GM10266 (cell line): Measurements from ENCODE around the gene GPX6.

ENCODE experiments used
- DNase-seq: peaks from one replicate; pipeline ENCODE4 v3.0.0; 2012; ENCODE audit errors: extremely low spot score
- TF ChIP-seq, protein P1 (sequence below): IDR thresholded peaks from 2 replicates; pipeline ENCODE4 v1.5.1; 2012; ENCODE audit warnings: mild to moderate bottlenecking, low read depth; ENCODE audit not compliant: control insufficient read depth, insufficient read depth; ENCODE audit errors: missing control alignments

GPX6 gene, protein sequence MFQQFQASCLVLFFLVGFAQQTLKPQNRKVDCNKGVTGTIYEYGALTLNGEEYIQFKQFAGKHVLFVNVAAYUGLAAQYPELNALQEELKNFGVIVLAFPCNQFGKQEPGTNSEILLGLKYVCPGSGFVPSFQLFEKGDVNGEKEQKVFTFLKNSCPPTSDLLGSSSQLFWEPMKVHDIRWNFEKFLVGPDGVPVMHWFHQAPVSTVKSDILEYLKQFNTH

DNA sequence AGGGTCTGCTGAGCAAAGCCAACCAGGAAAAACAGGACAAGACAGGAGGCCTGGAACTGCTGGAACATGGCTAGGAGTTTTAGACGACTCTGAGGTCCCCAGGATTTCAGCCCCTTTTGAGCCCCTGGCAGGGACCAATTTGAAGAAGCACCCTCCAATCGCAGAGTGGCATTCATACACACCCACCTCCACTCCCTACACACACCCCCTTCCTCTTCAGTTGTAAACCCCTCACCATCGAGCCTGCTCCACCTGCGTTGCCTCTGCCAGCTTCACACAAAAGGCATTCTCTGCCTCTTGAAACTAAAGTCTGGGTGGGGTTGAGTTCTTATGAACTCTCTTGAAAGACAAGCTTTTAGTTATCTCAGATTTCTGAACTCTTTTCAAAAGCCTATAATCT, at the start of gene GPX6:
GPX6 (minus strand) TSS at position 118 of the 400 bp plus-strand sequence; CDS start at position 68, 50 bp downstream.
- TF ChIP-seq, protein P1, sequence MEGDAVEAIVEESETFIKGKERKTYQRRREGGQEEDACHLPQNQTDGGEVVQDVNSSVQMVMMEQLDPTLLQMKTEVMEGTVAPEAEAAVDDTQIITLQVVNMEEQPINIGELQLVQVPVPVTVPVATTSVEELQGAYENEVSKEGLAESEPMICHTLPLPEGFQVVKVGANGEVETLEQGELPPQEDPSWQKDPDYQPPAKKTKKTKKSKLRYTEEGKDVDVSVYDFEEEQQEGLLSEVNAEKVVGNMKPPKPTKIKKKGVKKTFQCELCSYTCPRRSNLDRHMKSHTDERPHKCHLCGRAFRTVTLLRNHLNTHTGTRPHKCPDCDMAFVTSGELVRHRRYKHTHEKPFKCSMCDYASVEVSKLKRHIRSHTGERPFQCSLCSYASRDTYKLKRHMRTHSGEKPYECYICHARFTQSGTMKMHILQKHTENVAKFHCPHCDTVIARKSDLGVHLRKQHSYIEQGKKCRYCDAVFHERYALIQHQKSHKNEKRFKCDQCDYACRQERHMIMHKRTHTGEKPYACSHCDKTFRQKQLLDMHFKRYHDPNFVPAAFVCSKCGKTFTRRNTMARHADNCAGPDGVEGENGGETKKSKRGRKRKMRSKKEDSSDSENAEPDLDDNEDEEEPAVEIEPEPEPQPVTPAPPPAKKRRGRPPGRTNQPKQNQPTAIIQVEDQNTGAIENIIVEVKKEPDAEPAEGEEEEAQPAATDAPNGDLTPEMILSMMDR, result no peak

DNA sequence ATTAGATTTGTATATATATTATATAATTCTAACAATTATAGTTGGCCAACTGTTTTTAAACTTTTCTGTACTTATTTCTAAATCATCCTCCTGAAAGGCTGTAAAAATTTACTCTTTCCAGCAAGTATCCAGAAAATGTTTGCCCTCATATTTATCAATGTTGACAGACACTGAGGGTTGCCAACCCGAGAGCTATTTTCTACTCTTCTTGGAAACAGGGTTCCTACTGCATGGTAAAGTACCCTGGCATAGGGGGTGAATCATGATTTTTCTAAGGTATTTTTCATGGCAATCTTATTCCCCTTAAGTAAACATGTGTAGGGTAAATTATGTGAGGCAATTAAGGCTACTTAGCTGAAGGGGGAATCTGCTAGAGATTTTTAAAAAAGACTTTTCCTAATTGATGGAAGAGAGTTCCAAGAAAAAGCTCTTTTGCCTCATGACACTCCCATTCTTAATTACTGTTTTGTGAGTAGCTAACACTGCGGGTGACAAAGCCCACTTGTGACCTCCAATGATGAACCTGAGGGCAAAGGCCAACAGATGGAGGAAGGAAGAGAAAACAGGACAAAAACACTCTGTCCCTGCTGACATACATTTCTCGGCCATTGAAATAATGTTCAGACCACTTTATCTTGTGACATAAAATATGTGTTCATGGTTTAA, 48.0 kb upstream of the GPX6 start:
- DNase-seq, result no peak
- TF ChIP-seq, protein P1, result no peak

More for the DNA sequence above, at the start of gene GPX6:
- no peak for DNase-seq

DNA sequence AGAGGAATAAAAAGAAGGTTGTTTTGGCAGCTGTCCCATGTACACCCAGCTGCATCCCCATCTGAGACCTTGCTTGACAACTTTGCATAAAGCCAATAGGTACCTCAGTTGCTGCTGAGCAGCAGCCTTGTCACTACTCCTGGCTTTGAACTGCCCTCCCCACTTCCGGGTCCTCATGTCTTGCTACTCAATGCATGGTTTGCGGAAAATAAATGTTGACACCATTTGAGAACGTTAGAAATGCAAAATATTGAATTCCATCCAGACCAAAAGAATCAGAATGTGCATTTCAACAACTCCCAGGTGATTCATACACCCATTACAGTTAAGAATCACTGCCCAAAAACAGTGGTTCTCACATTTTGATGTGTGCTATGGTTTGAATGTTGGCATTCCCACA, 43.0 kb upstream of the GPX6 start:
- TF ChIP-seq, protein P1, result no peak
- no peak for DNase-seq

DNA sequence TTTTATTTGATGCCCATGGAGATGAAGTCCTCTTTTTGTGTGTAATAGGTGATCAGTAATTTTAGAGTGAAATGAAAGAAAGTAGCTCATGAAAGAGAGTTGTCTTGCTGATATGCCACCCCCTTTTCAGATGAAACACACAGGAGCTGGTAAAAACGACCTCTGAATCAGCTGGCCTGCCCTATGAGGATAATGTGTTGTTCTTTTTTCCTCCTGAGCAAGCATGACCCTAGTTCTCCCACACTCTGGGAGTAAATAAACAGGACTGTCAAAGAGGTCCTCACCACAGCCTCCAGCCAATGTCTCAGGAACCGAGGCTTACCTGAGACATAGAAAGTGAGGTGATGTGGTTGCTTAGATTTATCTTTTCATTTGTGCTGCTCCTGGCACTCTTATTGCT, 39.5 kb upstream of the GPX6 start:
- DNase-seq, result no peak
- TF ChIP-seq, protein P1, result no peak

DNA sequence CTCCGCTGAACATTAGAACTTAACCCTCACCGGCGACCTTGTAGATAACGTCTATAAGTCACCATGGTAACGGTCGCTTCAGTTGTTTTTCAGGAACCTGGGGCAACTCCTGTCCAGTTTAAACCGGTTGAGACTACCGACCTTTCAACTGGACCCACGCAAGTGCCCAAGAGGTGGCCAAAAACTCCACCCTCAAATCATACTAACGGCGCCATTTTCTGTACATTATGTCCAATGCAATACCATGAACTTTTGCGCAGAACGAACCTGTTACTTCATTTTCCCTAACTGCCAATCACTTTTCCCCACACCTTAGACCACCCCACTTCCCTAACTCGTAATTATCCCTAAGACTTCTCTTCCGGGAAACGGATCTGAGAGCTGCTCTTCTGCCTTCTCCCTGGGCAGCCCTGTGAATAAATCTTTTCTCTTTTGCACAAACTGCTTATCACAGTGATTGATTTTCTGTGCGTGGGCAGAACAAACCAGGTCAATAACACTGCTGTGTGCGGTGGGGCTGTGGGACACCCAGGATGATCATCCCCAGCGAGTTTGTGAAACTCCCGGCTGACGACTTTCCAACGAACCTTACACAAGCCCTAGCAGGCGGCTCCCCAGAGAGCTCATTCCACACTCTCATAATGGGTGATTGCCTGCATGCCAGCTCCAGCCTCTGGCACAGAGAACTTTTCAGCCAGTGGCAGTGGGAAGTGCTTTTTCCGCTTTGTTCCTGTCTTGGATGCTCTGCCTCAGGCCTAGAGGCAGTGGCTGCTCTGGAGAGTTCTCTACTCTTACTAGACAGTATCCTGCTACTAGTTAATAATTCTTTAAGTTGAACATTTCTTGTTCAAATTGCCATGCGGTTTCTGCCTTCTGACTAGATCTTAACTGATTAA, 38.6 kb upstream of the GPX6 start:
- TF ChIP-seq, protein P1, result no peak

DNA sequence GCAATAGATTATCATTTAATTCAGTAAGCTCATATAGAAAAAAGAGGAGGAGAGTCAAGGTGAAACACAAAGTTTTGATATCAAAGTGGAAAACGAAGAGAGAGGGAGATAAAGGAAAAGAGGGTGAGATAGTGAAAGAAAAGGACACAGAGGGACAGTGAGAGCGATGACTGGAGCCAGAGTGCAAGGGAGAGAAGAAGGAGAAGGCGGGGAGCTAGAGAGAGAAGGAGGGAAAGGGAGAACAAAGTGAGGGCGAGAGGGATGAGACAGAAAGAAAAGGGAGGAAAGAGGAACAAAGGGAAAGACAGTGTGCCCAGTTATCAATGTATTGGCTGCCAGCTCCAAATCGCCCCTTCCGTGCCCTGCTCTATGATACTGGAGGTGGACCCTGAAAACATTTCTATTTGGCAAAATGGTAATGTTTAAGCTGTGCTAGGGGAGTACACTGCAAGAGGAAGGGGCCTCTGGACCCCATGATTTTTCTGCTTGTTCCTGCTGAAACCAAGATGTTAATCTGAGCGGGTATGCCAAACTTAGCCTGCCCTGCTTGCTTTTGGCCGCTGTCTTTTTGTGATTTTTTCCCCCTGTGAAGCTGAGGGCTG, 37.9 kb upstream of the GPX6 start:
- TF ChIP-seq, protein P1, result no peak
- DNase-seq, result no peak

More for the DNA sequence above, 38.6 kb upstream of the GPX6 start:
- no peak for DNase-seq
